Body of pancreas (tissue), 4 donors: ENCODE measurements around the gene TNS4. TPM values are rescaled to one million over a fixed set of nuclear protein-coding genes. Genes with fewer than 3 reads are reported as not detected.

Experiments
- ATAC-seq: fragments of 150-250 bp; one replicate; pipeline ENCODE4 v1.9.1; 2016
- DNase-seq, 4 donors: peaks; one replicate each; pipeline ENCODE4 v3.0.0-alpha.2; 2019
- H3K27ac ChIP-seq, 4 donors: fragments of 200-600 bp; sonication (generic); 1 replicate in 3 of 4; 2 replicates in 1 of 4; pipeline versions ENCODE4 v1.5.1 to v1.6.1; 2016 to 2019; ENCODE audit warnings: mild to moderate bottlenecking in 1 of 4, mixed read lengths in 1 of 4, moderate library complexity in 1 of 4
- H3K27me3 ChIP-seq, 2 donors: fragments of 200-600 bp; sonication (generic); one replicate each; pipeline ENCODE4 v1.6.0; 2016; ENCODE audit warnings: mild to moderate bottlenecking in 1 of 2
- H3K36me3 ChIP-seq, 2 donors: fragments of 200-600 bp; sonication (generic); replicated peaks in 1 of 2; 2 replicates each; pipeline ENCODE4 v1.5.1; 2016; ENCODE audit warnings: low read depth in 2 of 2; ENCODE audit not compliant: insufficient read depth in 1 of 2
- H3K4me1 ChIP-seq: fragments of 200-600 bp; sonication (generic); one replicate; pipeline ENCODE4 v1.6.0; 2016
- H3K4me3 ChIP-seq, 2 donors: fragments of 200-600 bp; sonication (generic); 1 replicate in 1 of 2; 2 replicates in 1 of 2; pipeline ENCODE4 v1.5.1; 2016 to 2019
- H3K9me3 ChIP-seq, 3 donors: fragments of 200-600 bp; sonication (generic); 1 replicate in 2 of 3; 2 replicates in 1 of 3; pipeline ENCODE4 v1.5.1; 2016
- CTCF ChIP-seq, 7 experiments: fragments of 450-650 bp in 4 of 7; fragments of 200-600 bp in 3 of 7; sonication (generic) in 3 of 7; IDR thresholded peaks; one replicate each; pipeline ENCODE4 v1.5.1; 2016 to 2019; ENCODE audit warnings: antibody characterized with exemption in 7 of 7
- POLR2A ChIP-seq, 3 donors: fragments of 450-650 bp; IDR thresholded peaks; one replicate each; pipeline ENCODE4 v1.6.1; 2016; ENCODE audit warnings: antibody characterized with exemption in 3 of 3, mild to moderate bottlenecking in 2 of 3
- WGBS, 2 donors: methylation state at CpG; one replicate each; pipeline ENCODE4 v1.1.5; 2017; 5-methylcytosine and 5-hydroxymethylcytosine counted together
- intact Hi-C: fragments of 100-400 bp; cut with DNase I; formaldehyde crosslinking; loops from one replicate; pipeline ENCODE4 v1.15.1; 2023
- total RNA-seq, 2 donors: library from RNA; depleted of rRNA; stranded (reverse); fragments of >200 nt; gene quantifications; one replicate each; pipeline ENCODE4 v1.1.0, GENCODE V29; 2016

Gene TNS4
- total RNA-seq, 2 donors from 2014 or later, result not detected

DNA sequence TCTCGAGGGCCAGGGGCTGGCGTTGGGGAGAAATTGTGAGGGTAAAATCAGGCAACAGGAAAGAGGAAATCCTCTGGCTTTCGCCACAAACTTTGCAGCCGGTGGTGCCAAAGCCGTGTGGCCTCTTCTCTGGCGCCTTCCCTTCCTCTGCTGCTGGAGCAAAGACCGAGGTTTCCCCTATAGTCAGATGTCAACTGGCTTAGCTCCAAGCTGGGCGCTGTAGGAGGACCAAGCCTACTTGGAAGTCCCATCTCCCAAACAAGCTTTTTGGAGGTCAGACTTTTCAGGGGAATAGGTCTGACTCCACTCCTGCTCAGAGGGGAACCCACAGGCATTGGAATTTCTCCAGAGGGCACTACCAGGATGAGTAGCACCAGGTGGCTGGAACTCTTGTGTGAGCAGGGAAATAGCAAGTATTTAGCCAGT is 53.2 kb downstream of the TNS4 start:
- Histone ChIP-seq H3K9me3 (no peaks in the 10 kb centered on the region), H3K27me3 (no peaks in the 10 kb centered on the region), H3K36me3 (no peaks in the 10 kb centered on the region), H3K27ac (peak overlapping the region; percentile 48 to 71 (median 58)), H3K4me3 (no peak overlapping the region), H3K4me1 (peaks cover 47% of the 10 kb centered on the region)
- no peak for ATAC-seq
- intact Hi-C loops, result loop anchor here (10.0 kb wide), 1 partner anchor 87 kb away; no protein-coding TSS in a partner anchor
- 42 to 58% methylated on average over 2 to 8 of the region's 8 CpGs for WGBS, 2 donors
- DNase-seq, result peak in 3 of 4 donors; percentile 47 to 51 (median 48)
- TF ChIP-seq POLR2A (IDR thresholded peaks at IDR 0.05) (no peak), CTCF (IDR thresholded peaks at IDR 0.05) (no peak)

- no peak for ATAC-seq
- TF ChIP-seq CTCF (IDR thresholded peaks at IDR 0.05), result no peak
- TF ChIP-seq POLR2A (IDR thresholded peaks at IDR 0.05), result no peak
- WGBS, 2 donors, result 81 to 89% methylated on average over 3 to 4 of the region's 4 CpGs
Measured at GRCh38 chr17:40447806-40448205, 53.6 kb downstream of the TNS4 start.

DNA sequence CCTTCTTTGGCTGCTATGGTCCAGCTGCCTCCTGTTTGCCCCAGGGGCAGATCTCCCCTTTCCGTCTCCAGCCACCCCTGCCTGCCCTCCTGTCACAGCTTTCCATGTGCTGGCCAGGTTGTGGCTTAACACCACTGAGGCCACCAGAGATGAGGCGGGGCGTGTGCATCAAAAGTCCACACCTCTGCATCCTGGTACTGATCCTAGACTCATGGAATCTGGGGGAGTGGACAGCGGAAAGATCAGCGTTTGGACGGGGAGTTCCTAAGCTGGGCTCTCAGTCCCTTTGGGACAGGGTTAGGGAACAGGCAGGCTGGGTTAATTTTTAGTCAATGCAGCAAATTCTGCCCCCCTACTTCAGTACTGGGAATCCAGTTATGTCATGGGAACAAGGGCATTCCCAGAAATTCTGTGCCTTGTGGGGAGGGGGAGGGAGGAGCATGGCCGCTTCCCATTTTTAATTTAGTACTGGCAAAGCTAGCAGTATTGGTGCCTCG is 54.2 kb downstream of the TNS4 start:
- intact Hi-C loops, result loop anchor here (10.0 kb wide), 1 partner anchor 88 kb away; no protein-coding TSS in a partner anchor
- no peaks in the 10 kb centered on the region for H3K9me3 ChIP-seq
- DNase-seq (peak in 1 of 4 donors; percentile 53), ATAC-seq (peak; percentile 12)
- no peak overlapping the region for H3K4me3 ChIP-seq
- peaks cover 47% of the 10 kb centered on the region for H3K4me1 ChIP-seq
- peak overlapping the region in 2 of 4 donors; percentile 67 to 71 for H3K27ac ChIP-seq
- TF ChIP-seq CTCF (IDR thresholded peaks at IDR 0.05) (no peak), POLR2A (IDR thresholded peaks at IDR 0.05) (peak in 1 of 3 donors; percentile 13)
- peaks cover 0 to 5% of the 10 kb centered on the region in 2 donors for H3K27me3 ChIP-seq
- 48 to 62% methylated on average over 6 to 8 of the region's 8 CpGs for WGBS, 2 donors
- no peaks in the 10 kb centered on the region for H3K36me3 ChIP-seq

More at GRCh38 chr17:40447806-40448205, 53.6 kb downstream of the TNS4 start:
- H3K9me3 ChIP-seq, result no peaks in the 10 kb centered on the region
- H3K27ac ChIP-seq, result peak overlapping the region; percentile 48 to 71 (median 58)
- DNase-seq, result no peak
- H3K36me3 ChIP-seq, result no peaks in the 10 kb centered on the region
- peaks cover 47% of the 10 kb centered on the region for H3K4me1 ChIP-seq
- H3K27me3 ChIP-seq, result peaks cover 0 to under 1% of the 10 kb centered on the region in 2 donors
- no peak overlapping the region for H3K4me3 ChIP-seq
- intact Hi-C loops, result loop anchor here (10.0 kb wide), 1 partner anchor 87 kb away; no protein-coding TSS in a partner anchor

GRCh38 chr17:40445751-40446468 is 55.5 kb downstream of the TNS4 start:
- 56 to 60% methylated on average over 10 to 11 of the region's 11 CpGs for WGBS, 2 donors
- Histone ChIP-seq H3K9me3 (no peaks in the 10 kb centered on the region), H3K4me3 (no peak overlapping the region), H3K27me3 (peaks cover 0 to 5% of the 10 kb centered on the region in 2 donors), H3K27ac (peak overlapping the region in 2 of 4 donors; percentile 41 to 64), H3K4me1 (peaks cover 47% of the 10 kb centered on the region), H3K36me3 (no peaks in the 10 kb centered on the region)
- no peak for DNase-seq
- intact Hi-C loops, result loop anchor here (10.0 kb wide), 1 partner anchor 89 kb away; no protein-coding TSS in a partner anchor
- no peak for TF ChIP-seq POLR2A (IDR thresholded peaks at IDR 0.05)
- TF ChIP-seq CTCF (IDR thresholded peaks at IDR 0.05), result no peak
- no peak for ATAC-seq
